Body of pancreas (tissue), 4 donors: ENCODE results near the gene NIPA2. TPM values are rescaled to one million over a fixed set of nuclear protein-coding genes. Genes with fewer than 3 reads are reported as not detected.

Experiments
- ATAC-seq: fragments of 150-250 bp; one replicate; pipeline ENCODE4 v1.9.1; 2016
- DNase-seq, 4 donors: peaks; one replicate each; pipeline ENCODE4 v3.0.0-alpha.2; 2019
- H3K27ac ChIP-seq, 4 donors: fragments of 200-600 bp; sonication (generic); 1 replicate in 3 of 4; 2 replicates in 1 of 4; pipeline versions ENCODE4 v1.5.1 to v1.6.1; 2016 to 2019; ENCODE audit warnings: mild to moderate bottlenecking in 1 of 4, mixed read lengths in 1 of 4, moderate library complexity in 1 of 4
- H3K27me3 ChIP-seq, 2 donors: fragments of 200-600 bp; sonication (generic); one replicate each; pipeline ENCODE4 v1.6.0; 2016; ENCODE audit warnings: mild to moderate bottlenecking in 1 of 2
- H3K36me3 ChIP-seq, 2 donors: fragments of 200-600 bp; sonication (generic); replicated peaks in 1 of 2; 2 replicates each; pipeline ENCODE4 v1.5.1; 2016; ENCODE audit warnings: low read depth in 2 of 2; ENCODE audit not compliant: insufficient read depth in 1 of 2
- H3K4me1 ChIP-seq: fragments of 200-600 bp; sonication (generic); one replicate; pipeline ENCODE4 v1.6.0; 2016
- H3K4me3 ChIP-seq, 2 donors: fragments of 200-600 bp; sonication (generic); 1 replicate in 1 of 2; 2 replicates in 1 of 2; pipeline ENCODE4 v1.5.1; 2016 to 2019
- H3K9me3 ChIP-seq, 3 donors: fragments of 200-600 bp; sonication (generic); 1 replicate in 2 of 3; 2 replicates in 1 of 3; pipeline ENCODE4 v1.5.1; 2016
- CTCF ChIP-seq, 7 experiments: fragments of 450-650 bp in 4 of 7; fragments of 200-600 bp in 3 of 7; sonication (generic) in 3 of 7; IDR thresholded peaks; one replicate each; pipeline ENCODE4 v1.5.1; 2016 to 2019; ENCODE audit warnings: antibody characterized with exemption in 7 of 7
- POLR2A ChIP-seq, 3 donors: fragments of 450-650 bp; IDR thresholded peaks; one replicate each; pipeline ENCODE4 v1.6.1; 2016; ENCODE audit warnings: antibody characterized with exemption in 3 of 3, mild to moderate bottlenecking in 2 of 3
- WGBS, 2 donors: methylation state at CpG; one replicate each; pipeline ENCODE4 v1.1.5; 2017; 5-methylcytosine and 5-hydroxymethylcytosine counted together
- intact Hi-C: fragments of 100-400 bp; cut with DNase I; formaldehyde crosslinking; loops from one replicate; pipeline ENCODE4 v1.15.1; 2023
- total RNA-seq, 2 donors: library from RNA; depleted of rRNA; stranded (reverse); fragments of >200 nt; gene quantifications; one replicate each; pipeline ENCODE4 v1.1.0, GENCODE V29; 2016

Gene NIPA2
- total RNA-seq, 2 donors from 2014 or later = 21.8 to 37.2 TPM

GRCh38 chr15:22808240-22808639 lies 30.2 kb upstream of the NIPA2 start:
- intact Hi-C loops = no loop called here
- peaks cover 11% of the 10 kb centered on the region for H3K4me1 ChIP-seq
- DNase-seq (peak; percentile 46 to 82 (median 67)), ATAC-seq (peak; percentile 82)
- no peaks in the 10 kb centered on the region for H3K9me3 ChIP-seq
- WGBS, 2 donors = 26 to 41% methylated on average over 3 to 4 of the region's 4 CpGs
- H3K27ac ChIP-seq = peak overlapping the region in 1 of 4 donors; percentile 14
- no peaks in the 10 kb centered on the region for H3K27me3 ChIP-seq
- TF ChIP-seq POLR2A (IDR thresholded peaks at IDR 0.05) (no peak), CTCF (IDR thresholded peaks at IDR 0.05) (no peak)
- H3K36me3 ChIP-seq = no peaks in the 10 kb centered on the region
- no peak overlapping the region for H3K4me3 ChIP-seq

DNA sequence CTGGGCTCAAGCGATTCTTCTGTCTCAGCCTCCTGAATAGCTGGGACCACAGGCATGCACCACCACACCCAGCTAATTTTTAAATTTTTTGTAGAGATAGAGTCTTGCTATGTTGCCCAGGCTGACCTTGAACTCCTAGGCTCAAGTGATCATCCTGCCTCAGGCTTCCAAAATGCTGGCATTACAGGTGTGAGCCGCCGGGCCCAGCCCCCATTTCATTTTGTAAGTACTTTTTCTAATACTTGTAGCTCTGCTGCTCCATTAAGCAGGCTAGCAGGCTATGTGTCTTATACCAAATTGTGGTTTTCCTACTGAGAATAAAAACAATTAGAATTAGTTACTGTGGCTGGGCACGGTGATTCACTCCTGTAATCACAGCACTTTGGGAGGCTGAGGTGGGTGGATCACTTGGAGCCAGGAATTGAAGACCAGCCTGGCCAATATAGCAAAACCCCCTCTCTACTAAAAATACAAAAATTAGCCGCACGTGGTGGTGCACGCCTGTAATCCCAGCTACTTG lies 29.6 kb upstream of the NIPA2 start:
- WGBS, 2 donors = 86 to 90% methylated on average over 7 of the region's 7 CpGs
- DNase-seq = no peak
- H3K4me1 ChIP-seq = peaks cover 11% of the 10 kb centered on the region
- intact Hi-C loops = no loop called here
- no peak for ATAC-seq
- H3K27me3 ChIP-seq = no peaks in the 10 kb centered on the region
- H3K9me3 ChIP-seq = no peaks in the 10 kb centered on the region
- no peak for TF ChIP-seq CTCF (IDR thresholded peaks at IDR 0.05)
- no peak for TF ChIP-seq POLR2A (IDR thresholded peaks at IDR 0.05)
- H3K36me3 ChIP-seq = no peaks in the 10 kb centered on the region
- no peak overlapping the region for H3K27ac ChIP-seq
- H3K4me3 ChIP-seq = no peak overlapping the region

- TF ChIP-seq POLR2A (IDR thresholded peaks at IDR 0.05) = no peak
- no peak for TF ChIP-seq CTCF (IDR thresholded peaks at IDR 0.05)
- WGBS, 2 donors = 77 to 85% methylated on average over 10 of the region's 10 CpGs
- Histone ChIP-seq H3K9me3 (no peaks in the 10 kb centered on the region), H3K27me3 (no peaks in the 10 kb centered on the region), H3K36me3 (no peaks in the 10 kb centered on the region), H3K4me3 (no peak overlapping the region), H3K4me1 (peaks cover 11% of the 10 kb centered on the region), H3K27ac (no peak overlapping the region)
- intact Hi-C loops = no loop called here
- ATAC-seq (no peak), DNase-seq (no peak)
Measured at GRCh38 chr15:22810033-22810852, 28.2 kb upstream of the NIPA2 start.

DNA sequence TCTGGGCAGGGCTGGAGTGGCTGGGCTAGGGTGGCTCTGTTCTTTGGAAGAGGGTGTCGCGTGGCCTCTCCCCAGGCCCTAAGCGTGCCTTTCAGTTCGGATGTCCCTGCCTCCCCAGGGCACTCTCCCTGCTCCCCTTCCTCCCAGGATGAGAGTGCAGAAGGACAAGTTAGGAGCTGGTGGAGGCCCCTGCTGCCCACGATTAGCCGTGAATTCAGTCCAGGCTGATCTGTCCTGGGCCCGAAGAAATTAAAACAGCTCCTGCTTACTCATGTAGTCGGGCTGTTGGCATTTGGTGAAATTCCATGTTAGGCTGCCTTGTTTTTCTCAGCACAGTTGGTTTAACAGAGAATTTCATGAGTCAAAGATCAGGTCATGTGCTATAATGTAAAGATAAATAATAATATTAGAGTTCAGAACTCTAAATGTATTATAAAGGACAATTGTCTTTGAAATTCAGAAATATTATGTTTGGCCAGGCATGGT lies 27.6 kb upstream of the NIPA2 start:
- 89 to 93% methylated on average over 6 to 8 of the region's 8 CpGs for WGBS, 2 donors

More for the DNA sequence above, 27.6 kb upstream of the NIPA2 start:
- Histone ChIP-seq H3K9me3 (no peaks in the 10 kb centered on the region), H3K36me3 (no peaks in the 10 kb centered on the region), H3K4me1 (peaks cover 11% of the 10 kb centered on the region), H3K4me3 (no peak overlapping the region), H3K27me3 (no peaks in the 10 kb centered on the region), H3K27ac (no peak overlapping the region)
- intact Hi-C loops = no loop called here
- ATAC-seq = no peak
- no peak for TF ChIP-seq POLR2A (IDR thresholded peaks at IDR 0.05)
- TF ChIP-seq CTCF (IDR thresholded peaks at IDR 0.05) = no peak
- no peak for DNase-seq
